Measurements from ENCODE around the gene HOXB5. TPM values are rescaled to one million over a fixed set of nuclear protein-coding genes. Genes with fewer than 3 reads are reported as not detected.
A peak's percentile ranks its signal among the peaks of the same experiment; 100 is the strongest.

The HOXB5 gene
- total and polyA plus RNA-seq, 4 donors, result 1.4 to 5.9 (median 3.6) TPM; not detected in 1

DNA sequence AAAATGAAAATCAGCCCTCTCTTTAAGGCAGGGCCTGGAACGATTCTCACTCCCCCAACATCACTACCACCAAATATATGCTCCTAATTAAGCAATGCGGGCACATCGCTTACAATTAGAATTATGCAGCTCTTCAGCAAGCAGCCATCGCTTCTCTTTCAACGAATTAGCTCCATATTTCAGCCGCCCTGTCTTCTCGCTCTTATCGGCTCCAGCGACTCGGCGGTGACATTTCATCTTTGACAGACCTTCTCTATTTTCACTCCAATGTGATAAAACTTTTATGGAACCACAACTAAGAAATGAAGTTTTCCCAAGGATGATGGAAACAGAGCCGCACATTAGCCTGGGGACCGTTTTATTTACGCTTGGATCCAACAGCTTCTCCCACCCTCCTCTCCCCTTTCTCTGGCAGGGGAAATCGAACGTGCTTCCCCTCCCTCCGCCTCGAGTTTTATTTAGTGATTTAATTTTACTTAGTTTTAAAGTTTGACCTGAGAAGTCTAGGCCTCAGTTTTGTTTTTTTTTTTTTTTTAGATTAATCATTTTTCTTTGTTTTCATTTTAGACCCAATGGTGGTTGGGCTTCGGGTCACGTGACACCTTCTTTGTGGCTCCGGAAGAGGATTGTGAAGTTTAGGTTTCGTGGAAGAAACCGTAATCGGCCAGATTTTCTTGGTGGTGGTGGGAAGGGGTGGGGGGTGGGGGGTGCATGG lies 45.6 kb downstream of the HOXB5 start:
- Histone ChIP-seq H3K27me3 (ENCODE audit: control insufficient read depth in 1 of 2, insufficient read depth in 2 of 2, low read length in 1 of 2) (no peaks in the 10 kb centered on the region), H3K4me3 (ENCODE audit: low read length in 2 of 2) (no peak overlapping the region), H3K4me1 (ENCODE audit: control insufficient read depth in 1 of 2, insufficient read depth in 2 of 2, low read length in 2 of 2) (peaks cover 0 to 4% of the 10 kb centered on the region in 2 donors), H3K36me3 (ENCODE audit: control insufficient read depth in 1 of 2, insufficient read depth in 2 of 2, low read length in 1 of 2) (no peaks in the 10 kb centered on the region), H3K9me3 (ENCODE audit: control insufficient read depth, low read length) (no peaks in the 10 kb centered on the region), H3K27ac (ENCODE audit: low read depth in 1 of 2, low read length in 2 of 2) (peak overlapping the region in 1 of 2 donors; percentile 50)
- no peak for ATAC-seq (ENCODE audit: low FRiP score)
- no peak for DNase-seq
- intact Hi-C loops (cut with DNase I), result loop anchor here in 1 of 2 donors (1.0 kb wide), 1 partner anchor 29 kb away; no protein-coding TSS in a partner anchor
- WGBS, 2 donors, result 13 to 48% methylated on average over 24 of the region's 24 CpGs

DNA sequence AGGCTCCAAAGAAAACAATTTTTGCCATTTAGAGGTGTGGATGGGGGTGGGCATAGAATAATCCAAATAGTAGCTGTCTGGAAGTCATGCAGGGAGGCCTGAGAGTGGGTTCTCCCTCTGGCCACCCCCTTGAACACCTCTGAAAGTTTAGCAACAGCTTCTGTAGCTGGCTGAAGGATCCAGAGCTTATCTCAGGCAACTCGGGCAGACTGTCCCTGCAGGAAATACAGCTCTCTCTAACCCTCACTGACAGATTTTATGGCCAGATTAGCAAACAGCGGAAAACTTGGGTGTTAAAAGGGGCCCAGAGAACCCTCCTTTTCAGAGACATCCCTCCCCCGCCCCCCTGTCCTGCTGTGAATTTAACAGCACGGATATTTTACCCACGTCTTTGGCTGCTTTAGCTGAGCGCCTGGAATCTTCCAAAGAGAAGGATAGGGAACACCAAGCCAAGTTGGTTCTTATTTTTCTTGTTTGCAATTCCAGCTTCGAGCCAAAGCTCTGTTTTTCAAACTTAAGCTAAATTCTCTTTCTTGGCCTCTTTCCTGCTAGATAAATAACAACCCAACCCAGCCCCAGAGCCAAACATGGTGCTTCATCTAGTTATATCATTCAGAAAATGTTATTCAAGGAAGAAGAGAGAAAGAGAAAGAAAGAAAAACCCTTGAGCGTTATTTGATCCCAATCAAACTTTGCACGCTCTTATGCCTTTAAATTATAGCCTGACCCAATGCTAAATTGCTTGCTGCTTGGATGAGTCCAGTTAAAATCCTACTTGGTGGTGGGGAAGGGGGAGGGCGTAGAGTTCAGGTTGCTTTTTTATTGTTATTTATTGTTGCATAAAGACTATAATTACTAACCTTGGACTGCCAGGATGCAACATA lies 46.4 kb downstream of the HOXB5 start:
- ATAC-seq (ENCODE audit: low FRiP score) (peak; percentile 28), DNase-seq (no peak)
- H3K36me3 ChIP-seq (ENCODE audit: control insufficient read depth in 1 of 2, insufficient read depth in 2 of 2, low read length in 1 of 2), result no peaks in the 10 kb centered on the region
- no peaks in the 10 kb centered on the region for H3K27me3 ChIP-seq (ENCODE audit: control insufficient read depth in 1 of 2, insufficient read depth in 2 of 2, low read length in 1 of 2)
- 5 to 13% methylated on average over 10 of the region's 10 CpGs for WGBS, 2 donors
- intact Hi-C loops (cut with DNase I), result loop anchor here in 1 of 2 donors (1.0 kb wide), 1 partner anchor 30 kb away; no protein-coding TSS in a partner anchor
- peak overlapping the region; percentile 36 to 59 for H3K27ac ChIP-seq (ENCODE audit: low read depth in 1 of 2, low read length in 2 of 2)
- peak overlapping the region in 1 of 2 donors; percentile 5 for H3K4me3 ChIP-seq (ENCODE audit: low read length in 2 of 2)
- no peaks in the 10 kb centered on the region for H3K9me3 ChIP-seq (ENCODE audit: control insufficient read depth, low read length)
- H3K4me1 ChIP-seq (ENCODE audit: control insufficient read depth in 1 of 2, insufficient read depth in 2 of 2, low read length in 2 of 2), result peaks cover 0 to 4% of the 10 kb centered on the region in 2 donors

DNA sequence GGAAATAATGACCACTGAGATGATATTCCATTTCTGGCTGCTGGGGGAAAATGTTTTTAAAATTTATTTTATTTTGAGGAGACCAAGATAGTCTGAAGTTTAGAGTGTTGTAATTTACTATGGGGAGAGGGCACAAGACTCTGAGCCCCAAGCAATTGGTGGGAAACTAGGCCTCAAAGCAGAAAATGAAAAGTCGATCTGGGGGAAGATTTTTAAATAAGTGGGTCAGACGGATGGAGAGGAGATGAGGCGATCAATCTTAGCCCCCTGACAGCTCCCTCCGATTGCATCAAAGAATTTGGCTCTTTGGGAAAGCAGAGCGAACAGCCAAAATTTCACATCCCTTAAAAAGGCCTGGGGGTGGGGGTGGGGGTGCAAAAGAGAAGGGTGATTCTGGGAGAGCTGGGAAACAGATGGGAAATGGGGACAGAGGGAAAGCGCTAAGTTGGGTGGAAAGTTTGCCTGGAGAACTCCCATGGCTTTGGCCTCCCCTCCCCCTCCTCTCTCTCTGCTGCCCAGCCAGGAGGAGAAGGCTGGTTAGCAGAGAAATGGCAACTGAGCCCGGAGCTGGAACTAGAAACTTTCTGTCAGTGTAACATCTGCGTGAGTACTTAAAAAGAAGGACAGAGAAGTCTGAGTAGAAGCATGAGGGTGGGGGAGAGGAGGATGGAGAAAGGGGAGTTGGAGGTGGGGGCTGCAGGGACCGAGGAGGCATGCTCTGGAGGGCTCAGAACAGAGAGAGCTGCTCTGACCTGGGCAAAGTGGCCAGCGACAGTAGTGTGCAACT lies 47.2 kb downstream of the HOXB5 start:
- peak overlapping the region in 1 of 2 donors; percentile 5 for H3K4me3 ChIP-seq (ENCODE audit: low read length in 2 of 2)
- WGBS, 2 donors, result 12 to 31% methylated on average over 10 of the region's 10 CpGs
- ATAC-seq (ENCODE audit: low FRiP score) (peak; percentile 3), DNase-seq (no peak)
- H3K36me3 ChIP-seq (ENCODE audit: control insufficient read depth in 1 of 2, insufficient read depth in 2 of 2, low read length in 1 of 2), result no peaks in the 10 kb centered on the region
- no peaks in the 10 kb centered on the region for H3K27me3 ChIP-seq (ENCODE audit: control insufficient read depth in 1 of 2, insufficient read depth in 2 of 2, low read length in 1 of 2)
- peaks cover 0 to 4% of the 10 kb centered on the region in 2 donors for H3K4me1 ChIP-seq (ENCODE audit: control insufficient read depth in 1 of 2, insufficient read depth in 2 of 2, low read length in 2 of 2)
- peak overlapping the region; percentile 36 to 59 for H3K27ac ChIP-seq (ENCODE audit: low read depth in 1 of 2, low read length in 2 of 2)
- intact Hi-C loops (cut with DNase I), result no loop called here
- no peaks in the 10 kb centered on the region for H3K9me3 ChIP-seq (ENCODE audit: control insufficient read depth, low read length)

DNA sequence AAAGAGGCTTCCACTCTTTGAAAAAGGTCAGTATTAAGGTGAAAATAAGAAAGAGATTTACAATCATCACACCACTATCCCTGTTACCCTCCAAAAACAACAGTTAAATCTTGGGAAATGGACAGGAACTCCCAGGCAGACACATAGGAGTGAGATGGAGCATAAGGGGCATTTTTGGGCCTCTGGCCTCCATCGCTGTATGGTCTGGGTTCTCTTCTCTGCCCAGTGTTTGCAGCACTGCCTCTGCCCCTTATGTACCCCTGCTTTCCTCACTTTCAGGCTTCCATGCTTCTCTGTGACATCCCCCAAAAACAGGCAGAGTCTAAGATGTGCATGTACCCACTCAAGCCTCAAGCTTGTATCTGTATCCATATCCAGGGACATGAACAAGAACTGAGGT lies 48.0 kb downstream of the HOXB5 start:
- no peaks in the 10 kb centered on the region for H3K27me3 ChIP-seq (ENCODE audit: control insufficient read depth in 1 of 2, insufficient read depth in 2 of 2, low read length in 1 of 2)
- no peak overlapping the region for H3K4me3 ChIP-seq (ENCODE audit: low read length in 2 of 2)
- no peaks in the 10 kb centered on the region for H3K9me3 ChIP-seq (ENCODE audit: control insufficient read depth, low read length)
- ATAC-seq (ENCODE audit: low FRiP score) (no peak), DNase-seq (no peak)
- intact Hi-C loops (cut with DNase I), result no loop called here
- H3K36me3 ChIP-seq (ENCODE audit: control insufficient read depth in 1 of 2, insufficient read depth in 2 of 2, low read length in 1 of 2), result no peaks in the 10 kb centered on the region
- peaks cover 0 to 4% of the 10 kb centered on the region in 2 donors for H3K4me1 ChIP-seq (ENCODE audit: control insufficient read depth in 1 of 2, insufficient read depth in 2 of 2, low read length in 2 of 2)
- H3K27ac ChIP-seq (ENCODE audit: low read depth in 1 of 2, low read length in 2 of 2), result peak overlapping the region; percentile 34 to 65
- WGBS, 2 donors, result 91 to 96% methylated on average over 1 of the region's 1 CpG

DNA sequence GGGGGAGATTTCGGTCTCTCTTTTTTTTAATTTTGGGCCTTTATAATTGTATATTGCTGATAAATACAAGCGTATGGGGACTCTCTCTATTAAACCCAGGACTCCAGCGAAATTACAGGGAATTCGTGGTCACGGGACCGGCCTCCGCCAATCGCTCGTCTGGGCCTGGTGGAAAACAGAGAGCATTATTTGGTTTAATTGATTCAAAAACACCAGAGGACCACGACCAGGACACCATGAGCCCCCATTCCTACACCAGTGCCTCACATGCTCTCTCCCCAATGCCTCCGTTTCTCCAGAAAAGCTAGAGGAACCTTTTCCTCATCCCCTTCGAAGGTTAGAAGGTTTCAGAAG lies 48.6 kb downstream of the HOXB5 start, which contains the start of gene HOXB2:
Gene HOXB2 (minus strand): TSS at position 88 of the 354 bp plus-strand sequence. CDS start 198 bp downstream, outside the sequence.
- 48 to 66% methylated on average over 12 of the region's 12 CpGs for WGBS, 2 donors
- peak within 1 kb of the TSS; percentile 71 to 94 for H3K4me3 ChIP-seq (ENCODE audit: low read length in 2 of 2)
- H3K27me3 ChIP-seq (ENCODE audit: control insufficient read depth in 1 of 2, insufficient read depth in 2 of 2, low read length in 1 of 2), result no peaks in the 10 kb centered on the region
- no peaks in the 10 kb centered on the region for H3K36me3 ChIP-seq (ENCODE audit: control insufficient read depth in 1 of 2, insufficient read depth in 2 of 2, low read length in 1 of 2)
- intact Hi-C loops (cut with DNase I), result no loop called here
- no peak for DNase-seq
- H3K4me1 ChIP-seq (ENCODE audit: control insufficient read depth in 1 of 2, insufficient read depth in 2 of 2, low read length in 2 of 2), result peaks cover 0 to 4% of the 10 kb centered on the region in 2 donors
- peak within 1 kb of the TSS; percentile 80 to 95 for H3K27ac ChIP-seq (ENCODE audit: low read depth in 1 of 2, low read length in 2 of 2)
- H3K9me3 ChIP-seq (ENCODE audit: control insufficient read depth, low read length), result no peaks in the 10 kb centered on the region
- ATAC-seq (ENCODE audit: low FRiP score), result no peak

DNA sequence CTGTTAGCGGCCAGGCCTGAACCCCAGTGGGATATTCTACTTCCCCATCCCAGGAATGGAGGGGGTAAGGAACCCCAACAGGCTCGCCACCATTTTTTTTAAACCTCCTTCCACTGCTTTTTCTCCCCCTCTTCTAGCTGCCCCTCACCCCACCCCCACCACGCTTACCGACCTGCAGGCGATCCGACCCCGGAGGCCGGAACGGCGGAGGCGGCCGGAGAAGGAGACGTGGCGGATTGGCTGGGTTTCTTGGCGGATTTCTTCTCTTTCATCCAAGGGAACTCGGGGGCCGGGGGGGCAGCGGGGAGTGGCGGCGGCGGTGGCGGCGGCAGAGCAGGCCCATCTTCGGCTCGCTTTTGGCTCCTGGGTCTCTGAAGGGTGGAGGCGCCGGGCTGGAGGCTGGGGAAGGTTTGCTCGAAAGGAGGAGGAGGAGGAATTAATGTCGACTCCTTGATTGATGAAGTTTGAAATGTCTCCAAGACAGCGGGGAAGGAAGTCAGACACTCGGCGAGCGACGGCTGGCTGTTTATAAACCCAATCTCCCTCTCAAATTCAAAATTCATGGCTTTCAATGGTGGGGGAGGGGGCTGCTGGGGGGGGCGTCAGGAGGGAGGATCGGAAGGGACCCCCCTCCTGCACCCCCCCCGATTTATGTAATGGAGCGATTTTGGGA lies 49.1 kb downstream of the HOXB5 start:
- ATAC-seq (ENCODE audit: low FRiP score) (peak; percentile 85), DNase-seq (peak; percentile 95 to 97)
- H3K4me1 ChIP-seq (ENCODE audit: control insufficient read depth in 1 of 2, insufficient read depth in 2 of 2, low read length in 2 of 2), result peaks cover 0 to 4% of the 10 kb centered on the region in 2 donors
- peak overlapping the region; percentile 71 to 94 for H3K4me3 ChIP-seq (ENCODE audit: low read length in 2 of 2)
- intact Hi-C loops (cut with DNase I), result loop anchor here in 1 of 2 donors (5.0 kb wide), 2 partner anchors 37 to 52 kb away; no protein-coding TSS in a partner anchor
- no peaks in the 10 kb centered on the region for H3K36me3 ChIP-seq (ENCODE audit: control insufficient read depth in 1 of 2, insufficient read depth in 2 of 2, low read length in 1 of 2)
- WGBS, 2 donors, result 1 to 2% methylated on average over 37 to 38 of the region's 38 CpGs
- H3K27me3 ChIP-seq (ENCODE audit: control insufficient read depth in 1 of 2, insufficient read depth in 2 of 2, low read length in 1 of 2), result no peaks in the 10 kb centered on the region
- H3K27ac ChIP-seq (ENCODE audit: low read depth in 1 of 2, low read length in 2 of 2), result peak overlapping the region; percentile 80 to 95
- no peaks in the 10 kb centered on the region for H3K9me3 ChIP-seq (ENCODE audit: control insufficient read depth, low read length)

GRCh38 chr17:48543854-48544348 lies 49.7 kb downstream of the HOXB5 start:
- peaks cover 0 to 4% of the 10 kb centered on the region in 2 donors for H3K4me1 ChIP-seq (ENCODE audit: control insufficient read depth in 1 of 2, insufficient read depth in 2 of 2, low read length in 2 of 2)
- 1% methylated on average over 20 of the region's 20 CpGs for WGBS, 2 donors
- H3K36me3 ChIP-seq (ENCODE audit: control insufficient read depth in 1 of 2, insufficient read depth in 2 of 2, low read length in 1 of 2), result no peaks in the 10 kb centered on the region
- H3K4me3 ChIP-seq (ENCODE audit: low read length in 2 of 2), result peak overlapping the region; percentile 71 to 94
- peak in 1 of 2 donors; percentile 83 for DNase-seq
- ATAC-seq (ENCODE audit: low FRiP score), result peak; percentile 16
- no peaks in the 10 kb centered on the region for H3K9me3 ChIP-seq (ENCODE audit: control insufficient read depth, low read length)
- no peaks in the 10 kb centered on the region for H3K27me3 ChIP-seq (ENCODE audit: control insufficient read depth in 1 of 2, insufficient read depth in 2 of 2, low read length in 1 of 2)
- peak overlapping the region; percentile 80 to 95 for H3K27ac ChIP-seq (ENCODE audit: low read depth in 1 of 2, low read length in 2 of 2)
- intact Hi-C loops (cut with DNase I), result loop anchor here in 1 of 2 donors (1.0 to 5.0 kb wide), 3 partner anchors 33 to 52 kb away; no protein-coding TSS in a partner anchor

Measured in aorta (tissue), 5 donors.